H54 (cell line): ENCODE results near the gene PAPSS2.
"Not testable (repeated sequence)": the region's sequence is repeated elsewhere in the genome, so short reads cannot be mapped to it uniquely, and the experiment has no call there.

Experiments used
- DNase-seq: peaks from one replicate; pipeline ENCODE4 v3.0.0; 2011; ENCODE audit warnings: low spot score, mixed read lengths; ENCODE audit not compliant: insufficient read length
- FAIRE-seq: peaks from 3 replicates; lab custom pipeline; 2011; peaks lifted over from hg19 to GRCh38; lab: Jason Lieb, UNC
- POLR2A ChIP-seq: IDR thresholded peaks from 2 replicates; pipeline ENCODE4 v1.6.1; 2011; ENCODE audit warnings: low read depth, mild to moderate bottlenecking, low read length

PAPSS2 gene

GRCh38 chr10:87632454-87632853 is 27.2 kb upstream of the PAPSS2 start:
- DNase-seq = no peak
- no peak for TF ChIP-seq POLR2A
- FAIRE-seq = no peak

DNA sequence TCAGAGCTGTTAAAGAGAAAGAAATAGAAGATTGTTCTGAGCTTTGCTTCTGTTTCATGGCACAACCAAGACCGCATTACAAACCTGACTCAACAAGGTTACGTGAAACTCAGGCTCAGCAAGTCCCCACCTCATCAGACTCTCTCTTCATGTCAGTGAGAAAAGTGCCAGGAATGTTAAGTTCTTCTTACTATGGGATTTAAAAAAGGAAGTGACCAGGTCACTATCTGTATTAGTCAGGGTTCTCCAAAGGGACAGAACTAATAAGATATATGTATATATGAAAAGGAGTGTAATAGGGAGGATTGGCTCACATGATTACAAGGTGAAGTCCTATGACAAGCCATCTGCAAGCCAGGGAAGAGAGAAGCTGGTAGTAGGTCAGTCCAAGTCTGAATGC is 25.4 kb upstream of the PAPSS2 start:
- no peak for DNase-seq
- FAIRE-seq = no peak
- TF ChIP-seq POLR2A = no peak

GRCh38 chr10:87635498-87636312 is 24.0 kb upstream of the PAPSS2 start:
- DNase-seq (no peak), FAIRE-seq (peak; percentile 96)
- TF ChIP-seq POLR2A = no peak

GRCh38 chr10:87636313-87636915 is 23.3 kb upstream of the PAPSS2 start:
- DNase-seq (no peak), FAIRE-seq (no peak)
- TF ChIP-seq POLR2A = no peak

DNA sequence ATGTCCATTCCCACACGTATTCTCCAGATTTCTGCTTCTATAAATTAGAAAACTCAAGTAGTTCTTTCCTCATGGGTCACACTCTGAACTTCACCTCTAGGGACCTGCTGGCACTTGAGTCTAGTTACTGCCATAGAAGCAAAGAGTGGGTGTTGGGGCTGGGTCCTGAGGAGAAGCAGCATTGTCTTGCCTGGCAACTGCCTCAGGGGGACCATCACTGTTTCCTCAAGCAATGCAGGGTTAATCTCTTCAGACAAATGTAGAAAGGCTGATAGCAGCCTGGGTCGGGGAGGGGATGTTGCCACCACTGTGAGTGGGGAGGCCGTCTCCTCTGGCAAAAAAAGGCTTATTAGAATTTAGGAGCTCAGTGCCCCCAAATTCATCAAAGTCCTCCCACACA is 20.2 kb upstream of the PAPSS2 start:
- no peak for DNase-seq
- FAIRE-seq = no peak
- TF ChIP-seq POLR2A = no peak

DNA sequence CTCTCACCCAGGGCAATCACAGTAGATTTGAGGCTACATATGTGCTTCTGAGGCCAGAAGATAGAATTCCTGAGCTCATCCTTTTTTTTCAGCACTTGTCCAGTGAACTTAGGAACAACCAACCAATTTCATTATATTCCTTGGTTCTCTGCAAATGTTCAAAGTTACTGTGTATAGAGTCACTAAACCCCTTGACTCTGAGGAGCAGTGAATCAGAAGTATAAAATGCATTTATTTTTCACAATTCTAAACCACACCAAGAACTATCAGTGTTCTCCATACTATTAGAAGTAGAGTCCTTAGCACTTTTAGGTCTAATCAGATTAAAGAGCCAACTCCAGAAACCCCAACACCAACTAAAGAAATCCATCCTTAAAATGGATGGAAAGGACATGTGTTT is 19.6 kb upstream of the PAPSS2 start:
- DNase-seq (no peak), FAIRE-seq (no peak)
- no peak for TF ChIP-seq POLR2A

GRCh38 chr10:87642486-87642885 is 17.2 kb upstream of the PAPSS2 start:
- FAIRE-seq (no peak), DNase-seq (no peak)
- TF ChIP-seq POLR2A = no peak

- DNase-seq (no peak), FAIRE-seq (no peak)
- TF ChIP-seq POLR2A = no peak
Measured at GRCh38 chr10:87642988-87643387, 16.7 kb upstream of the PAPSS2 start.

DNA sequence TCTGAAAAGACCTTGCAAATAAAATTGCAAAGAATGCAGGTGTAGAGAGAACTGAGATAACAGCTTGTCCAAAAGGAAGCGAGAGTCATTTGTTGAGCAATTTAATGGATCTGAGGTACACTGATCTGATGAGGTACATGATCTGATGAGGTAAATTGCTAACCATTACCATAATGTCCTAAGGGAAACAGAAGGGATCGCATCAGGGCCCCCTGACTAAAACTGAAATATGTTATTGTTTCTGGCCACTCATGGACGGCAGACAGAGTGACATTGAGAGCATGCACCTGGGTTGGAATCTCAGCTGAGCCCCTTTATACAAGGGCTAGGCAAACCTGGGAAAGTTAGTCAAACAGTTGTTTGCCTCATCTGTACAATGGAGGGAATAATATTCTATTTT is 15.8 kb upstream of the PAPSS2 start:
- DNase-seq (no peak), FAIRE-seq (no peak)
- TF ChIP-seq POLR2A = no peak

GRCh38 chr10:87644500-87644899 is 15.2 kb upstream of the PAPSS2 start:
- not testable (repeated sequence) for FAIRE-seq, DNase-seq

GRCh38 chr10:87646192-87646909 is 13.3 kb upstream of the PAPSS2 start:
- no peak for TF ChIP-seq POLR2A
- DNase-seq (no peak), FAIRE-seq (no peak)

DNA sequence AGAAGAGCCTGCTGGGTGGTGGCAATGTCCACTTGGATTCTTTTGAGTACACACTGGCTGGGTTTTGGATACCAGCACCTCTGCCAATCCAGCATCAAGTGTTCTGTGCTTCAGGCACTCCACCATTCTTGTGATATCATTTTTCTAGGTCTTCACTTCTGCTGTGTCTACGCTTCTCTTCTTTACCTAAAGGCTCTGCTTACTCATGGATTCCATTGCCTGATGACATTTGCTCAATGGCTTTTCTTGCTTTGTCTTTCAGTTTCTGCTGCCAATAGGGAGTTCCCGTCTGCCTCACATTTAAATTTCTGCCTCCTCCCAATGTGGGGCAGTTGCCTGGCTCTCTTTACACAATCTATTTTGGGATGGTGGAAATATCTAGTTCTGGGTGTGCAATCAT is 12.7 kb upstream of the PAPSS2 start:
- no peak for DNase-seq
- TF ChIP-seq POLR2A = no peak
- FAIRE-seq = no peak

DNA sequence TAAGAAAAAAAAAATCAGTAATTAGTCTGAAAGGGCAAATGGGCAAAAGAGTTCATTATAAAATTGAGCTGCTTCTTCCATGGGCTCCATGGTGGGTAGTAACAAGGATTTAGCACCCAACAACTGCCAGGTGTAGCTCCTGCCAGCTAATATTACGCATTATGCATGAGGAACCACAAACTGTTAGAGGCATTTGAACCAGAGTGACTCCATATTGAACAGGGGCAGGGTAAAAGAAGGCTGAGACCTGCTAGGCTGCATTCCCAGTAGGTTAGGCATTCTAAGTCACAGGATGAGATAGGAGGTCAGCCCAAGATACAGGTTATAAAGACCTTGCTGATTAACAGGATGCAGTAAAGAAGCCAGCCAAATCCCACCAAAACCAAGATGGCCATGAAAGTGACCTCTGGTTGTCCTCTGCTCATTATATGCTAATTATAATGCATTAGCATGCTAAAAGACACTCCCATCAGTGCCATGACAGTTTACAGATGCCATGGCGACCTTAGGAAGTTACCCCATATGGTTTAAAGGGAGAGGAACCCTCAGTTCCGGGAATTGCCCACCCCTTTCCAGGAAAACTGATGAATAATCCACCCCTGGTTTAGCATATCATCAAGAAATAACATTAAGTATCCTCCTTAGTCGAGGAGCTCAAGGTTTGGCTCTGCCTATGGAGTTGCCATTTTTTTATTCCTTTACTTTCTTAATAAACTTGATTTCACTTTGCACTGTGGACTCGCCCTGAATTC is 8.7 kb upstream of the PAPSS2 start:
- FAIRE-seq (no peak), DNase-seq (no peak)
- no peak for TF ChIP-seq POLR2A

DNA sequence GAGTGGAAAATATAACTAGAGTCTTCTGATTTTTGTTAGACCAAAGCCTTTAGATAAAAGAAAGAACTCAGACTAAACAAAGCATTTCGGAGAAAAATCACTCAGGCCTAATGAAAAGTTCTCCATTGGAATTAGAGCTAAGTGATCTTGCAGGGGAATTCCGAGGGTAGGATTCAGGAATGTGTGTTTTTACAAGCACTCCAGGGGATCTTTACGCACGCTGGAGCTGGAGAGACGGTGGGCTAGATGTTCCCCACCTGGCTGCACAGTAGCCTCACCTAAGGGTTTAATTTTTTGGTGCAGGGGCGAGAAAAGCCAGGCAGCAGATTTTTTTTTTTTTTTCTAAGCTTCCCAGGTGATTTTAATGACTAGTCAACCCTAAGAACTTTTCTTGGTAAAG is 7.9 kb upstream of the PAPSS2 start:
- DNase-seq (no peak), FAIRE-seq (no peak)
- no peak for TF ChIP-seq POLR2A
